Skeletal muscle satellite cell (primary cell): ENCODE measurements around the gene TCEAL9.
"Not testable (repeated sequence)": the region's sequence is repeated elsewhere in the genome, so short reads cannot be mapped to it uniquely, and the experiment has no call there.

Experiments
- H3K27me3 ChIP-seq: 2 replicates; pipeline ENCODE4 v1.7.0; 2013; ENCODE audit warnings: low read length; ENCODE audit not compliant: control insufficient read depth, insufficient read depth
- H3K36me3 ChIP-seq: 2 replicates; pipeline ENCODE4 v1.7.0; 2013; ENCODE audit warnings: mild to moderate bottlenecking, control low read depth, low read length; ENCODE audit not compliant: insufficient read depth
- H3K4me1 ChIP-seq: 2 replicates; pipeline ENCODE4 v1.7.0; 2013; ENCODE audit warnings: low read length; ENCODE audit not compliant: control insufficient read depth, insufficient read depth
- H3K4me2 ChIP-seq: 2 replicates; pipeline ENCODE4 v1.7.0; 2013; ENCODE audit warnings: mild to moderate bottlenecking, low read length
- H3K4me3 ChIP-seq: 2 replicates; pipeline ENCODE4 v1.7.0; 2013; ENCODE audit warnings: low read length
- H3K9ac ChIP-seq: 2 replicates; pipeline ENCODE4 v1.7.0; 2013; ENCODE audit warnings: mild to moderate bottlenecking, low read depth, low read length, moderate library complexity
- H3K9me3 ChIP-seq: replicated peaks from 2 replicates; pipeline ENCODE4 v1.7.0; 2013; ENCODE audit warnings: mild to moderate bottlenecking, control low read depth, low read length

TCEAL9 gene

DNA sequence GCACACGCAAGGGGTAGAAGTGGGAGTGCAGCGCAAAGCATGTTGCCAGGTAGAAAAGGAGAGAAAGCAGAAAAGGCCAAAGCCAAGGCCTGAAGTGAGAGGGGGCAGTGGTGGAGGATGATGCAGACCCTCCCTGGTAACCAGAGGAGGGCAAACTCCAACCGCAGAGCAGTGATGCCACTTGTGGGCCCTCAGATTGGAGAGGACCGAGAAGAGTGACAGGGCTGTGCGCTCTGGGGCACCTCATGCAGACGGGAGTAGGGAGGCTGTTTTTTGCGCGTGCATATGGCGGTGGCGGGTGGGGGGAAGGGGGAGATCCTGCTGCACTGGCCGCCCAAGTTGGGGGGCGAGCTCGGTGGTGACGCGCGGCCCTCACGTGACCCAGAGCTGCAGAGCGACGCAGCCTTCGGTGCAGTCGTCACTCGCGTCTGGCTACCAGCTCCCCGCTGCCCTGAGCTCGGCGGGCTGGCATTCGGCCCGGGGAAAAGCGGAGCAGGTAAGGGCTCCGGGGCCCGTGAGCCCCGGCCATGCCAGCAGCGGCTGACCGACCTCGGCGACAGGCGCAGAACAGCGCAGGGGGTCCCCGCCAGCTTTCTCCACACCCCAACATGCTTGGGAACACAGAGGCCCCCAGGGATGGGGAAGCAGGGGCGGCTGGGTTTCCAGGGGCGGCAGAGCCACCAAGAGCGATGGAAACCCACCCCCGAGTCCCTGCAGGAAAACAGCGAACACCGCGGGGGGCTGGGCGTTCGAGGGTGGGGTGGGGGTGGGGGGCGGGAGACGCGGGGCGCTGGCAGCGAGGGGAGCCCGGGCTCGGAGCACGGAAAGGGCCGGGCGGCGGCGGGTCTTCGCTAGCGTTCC, 20.0 kb downstream of the TCEAL9 start, which contains the start of gene BEX3:
Gene BEX3, plus strand, starts transcription at position 421 of the 861 bp plus-strand sequence. CDS start 984 bp downstream, outside the sequence.
- Histone ChIP-seq H3K36me3 (peaks cover 7% of the 10 kb centered on the region), H3K9ac (peak within 1 kb of the TSS; percentile 97), H3K27me3 (no peaks in the 10 kb centered on the region), H3K4me3 (peak within 1 kb of the TSS; percentile 87), H3K4me2 (peak within 1 kb of the TSS; percentile 91), H3K4me1 (peaks cover 41% of the 10 kb centered on the region), H3K9me3 (no peaks in the 10 kb centered on the region)

DNA sequence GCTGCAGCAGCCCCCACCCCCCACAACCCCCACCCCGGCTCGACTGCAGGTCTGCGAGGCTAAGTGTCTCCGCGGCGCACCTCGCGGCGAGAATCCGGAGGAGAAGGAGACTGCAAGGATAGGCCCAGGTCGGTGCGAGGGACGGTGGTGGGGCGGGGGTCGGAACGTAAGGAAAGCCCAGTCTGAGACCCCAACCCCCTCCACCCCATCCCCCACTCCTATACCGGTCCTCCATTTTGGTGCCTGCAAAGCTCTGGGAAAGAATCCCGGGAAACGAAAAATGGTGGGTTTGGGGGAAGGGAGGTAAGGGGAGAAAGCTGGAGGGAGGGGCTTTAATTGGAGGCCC, 20.6 kb downstream of the TCEAL9 start:
- Histone ChIP-seq H3K9ac (peak overlapping the region; percentile 97), H3K4me3 (peak overlapping the region; percentile 87), H3K27me3 (no peaks in the 10 kb centered on the region), H3K4me2 (peak overlapping the region; percentile 90), H3K9me3 (no peaks in the 10 kb centered on the region), H3K36me3 (peaks cover 7% of the 10 kb centered on the region), H3K4me1 (peaks cover 41% of the 10 kb centered on the region)

GRCh38 chrX:103378990-103379389, 22.7 kb downstream of the TCEAL9 start:
- H3K27me3 ChIP-seq = no peaks in the 10 kb centered on the region
- H3K9ac ChIP-seq = no peak overlapping the region
- H3K36me3 ChIP-seq = peaks cover 7% of the 10 kb centered on the region
- no peaks in the 10 kb centered on the region for H3K9me3 ChIP-seq
- H3K4me1 ChIP-seq = peaks cover 27% of the 10 kb centered on the region
- H3K4me3 ChIP-seq = no peak overlapping the region
- H3K4me2 ChIP-seq = no peak overlapping the region

DNA sequence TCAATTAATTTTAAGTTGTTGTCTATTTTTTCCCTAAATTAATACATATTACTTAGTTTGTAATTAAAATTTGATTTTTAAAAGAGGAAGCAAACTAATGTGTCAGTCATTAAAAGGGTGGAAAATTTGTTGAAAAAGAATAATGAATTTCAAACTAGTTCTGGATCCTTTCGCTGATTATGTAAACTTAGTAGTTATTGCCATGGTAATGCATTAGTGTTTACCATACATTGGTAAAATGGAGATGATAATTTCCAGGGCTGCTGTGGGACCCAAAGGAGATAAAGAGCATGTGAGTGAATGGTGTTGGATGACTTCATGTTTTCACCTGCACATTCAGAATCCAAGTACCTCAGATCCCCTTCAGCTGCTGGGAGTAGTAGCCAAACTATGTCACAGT, 26.6 kb downstream of the TCEAL9 start:
- Histone ChIP-seq H3K36me3 (peaks cover 2% of the 10 kb centered on the region), H3K4me2 (no peak overlapping the region), H3K4me3 (no peak overlapping the region)

GRCh38 chrX:103384672-103385071, 28.4 kb downstream of the TCEAL9 start:
- Histone ChIP-seq H3K36me3 (no peaks in the 10 kb centered on the region), H3K4me3 (no peak overlapping the region), H3K27me3 (no peaks in the 10 kb centered on the region), H3K9me3 (no peaks in the 10 kb centered on the region), H3K4me2 (no peak overlapping the region), H3K9ac (no peak overlapping the region), H3K4me1 (peaks cover 31% of the 10 kb centered on the region)

More for the DNA sequence above, 26.6 kb downstream of the TCEAL9 start:
- H3K4me1 ChIP-seq = peaks cover 37% of the 10 kb centered on the region
- no peaks in the 10 kb centered on the region for H3K9me3 ChIP-seq
- no peaks in the 10 kb centered on the region for H3K27me3 ChIP-seq
- no peak overlapping the region for H3K9ac ChIP-seq

DNA sequence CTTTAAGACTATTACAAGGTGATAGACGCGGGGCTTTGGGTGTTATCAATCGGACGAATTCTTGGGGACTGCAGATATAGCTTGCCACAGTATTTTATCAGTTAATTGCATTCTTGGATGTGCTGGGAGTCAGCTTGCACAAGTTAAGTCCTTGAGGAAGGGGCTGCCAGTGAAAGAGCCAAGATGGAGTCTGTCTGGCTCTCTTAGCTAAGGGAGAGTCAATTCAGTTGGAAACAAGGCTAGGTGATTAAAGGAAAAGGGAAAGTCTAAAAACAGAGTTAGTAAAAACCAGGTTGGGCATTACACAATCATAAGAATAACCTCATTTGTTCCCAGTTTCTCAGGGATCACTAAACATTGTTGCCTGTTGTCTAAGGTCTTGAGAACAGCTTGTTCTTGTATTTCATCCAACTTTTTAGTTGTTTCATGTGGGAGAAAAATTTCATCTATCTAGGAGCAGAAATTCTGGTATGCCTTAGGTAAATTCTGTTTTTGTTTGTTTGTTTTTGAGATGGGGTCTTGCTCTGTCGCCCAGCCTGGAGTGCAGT, 29.1 kb downstream of the TCEAL9 start:
- H3K9ac ChIP-seq = not testable (repeated sequence)

DNA sequence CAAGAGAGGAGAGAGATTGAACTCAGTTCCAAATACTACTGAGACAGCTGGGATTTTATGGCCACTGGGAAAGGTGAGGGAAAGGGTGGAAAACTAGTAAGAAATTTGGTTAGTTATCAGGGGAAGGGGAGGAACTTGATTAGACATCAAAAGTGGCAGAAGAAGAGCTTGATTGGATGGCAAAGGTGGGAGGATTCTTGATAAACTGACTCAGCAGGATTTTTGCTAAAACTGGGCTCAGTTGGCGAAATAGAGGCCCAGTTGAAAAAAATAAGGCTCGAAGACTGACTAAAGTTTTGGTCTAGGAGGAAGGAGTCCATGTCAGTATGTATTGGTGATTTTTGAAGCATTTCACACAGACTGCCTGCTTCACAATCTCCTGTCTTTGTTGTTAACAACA, 30.0 kb downstream of the TCEAL9 start:
- Histone ChIP-seq H3K9ac (no peak overlapping the region), H3K27me3 (no peaks in the 10 kb centered on the region), H3K4me1 (peaks cover 25% of the 10 kb centered on the region), H3K36me3 (no peaks in the 10 kb centered on the region), H3K4me3 (no peak overlapping the region), H3K4me2 (no peak overlapping the region), H3K9me3 (no peaks in the 10 kb centered on the region)

More for the DNA sequence above, 29.1 kb downstream of the TCEAL9 start:
- H3K36me3 ChIP-seq, H3K4me2 ChIP-seq, H3K9me3 ChIP-seq, H3K27me3 ChIP-seq, H3K4me3 ChIP-seq: not testable (repeated sequence)
- H3K4me1 ChIP-seq = peaks cover 28% of the 10 kb centered on the region

DNA sequence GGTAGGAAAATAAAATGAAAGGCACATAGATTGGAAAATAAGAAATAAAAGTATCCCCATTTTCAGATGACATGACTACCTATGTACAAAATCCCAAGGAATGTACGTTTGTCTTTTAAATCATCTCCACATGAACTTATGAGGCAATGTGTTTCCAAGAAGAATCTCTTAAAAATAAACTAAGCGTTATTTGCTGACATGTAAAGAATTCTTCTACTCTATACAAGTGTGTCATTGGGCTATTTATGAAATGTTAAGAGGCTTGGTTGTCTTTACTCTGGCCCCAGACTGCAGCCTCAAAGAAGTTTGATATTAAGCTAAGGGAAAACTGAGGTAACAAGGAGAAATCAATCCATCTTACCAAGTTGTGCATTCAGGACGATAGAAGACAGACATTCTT, 37.2 kb downstream of the TCEAL9 start:
- H3K9ac ChIP-seq = no peak overlapping the region
- no peaks in the 10 kb centered on the region for H3K9me3 ChIP-seq
- no peak overlapping the region for H3K4me3 ChIP-seq
- no peaks in the 10 kb centered on the region for H3K27me3 ChIP-seq
- H3K4me2 ChIP-seq = no peak overlapping the region
- H3K36me3 ChIP-seq = no peaks in the 10 kb centered on the region
- peaks cover 48% of the 10 kb centered on the region for H3K4me1 ChIP-seq

GRCh38 chrX:103396186-103396585, 39.9 kb downstream of the TCEAL9 start:
- no peaks in the 10 kb centered on the region for H3K27me3 ChIP-seq
- peak overlapping the region; percentile 41 for H3K4me2 ChIP-seq

DNA sequence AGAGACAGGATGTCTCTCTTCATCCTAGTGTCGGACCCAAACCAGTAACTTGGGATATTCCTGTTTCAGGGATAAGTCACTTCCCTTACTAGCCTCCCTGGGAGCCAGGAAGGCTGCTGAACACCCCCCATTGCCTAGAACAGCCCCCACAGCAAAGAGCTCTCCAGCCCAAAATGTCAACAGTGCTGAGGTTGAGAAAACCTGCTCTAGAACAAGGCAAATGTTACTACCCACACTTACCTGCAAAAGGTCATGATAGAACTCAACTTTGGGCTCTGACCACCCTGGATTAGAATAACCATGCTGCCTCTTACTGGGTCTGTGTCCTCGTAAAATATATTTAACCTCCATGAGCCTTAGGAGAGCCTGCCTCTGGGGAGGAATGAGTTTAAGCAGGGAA, 40.4 kb downstream of the TCEAL9 start:
- Histone ChIP-seq H3K9me3 (no peaks in the 10 kb centered on the region), H3K4me3 (no peak overlapping the region), H3K27me3 (no peaks in the 10 kb centered on the region), H3K4me2 (peak overlapping the region; percentile 41), H3K36me3 (no peaks in the 10 kb centered on the region), H3K9ac (peak overlapping the region; percentile 72), H3K4me1 (peaks cover 59% of the 10 kb centered on the region)

More at GRCh38 chrX:103396186-103396585, 39.9 kb downstream of the TCEAL9 start:
- Histone ChIP-seq H3K4me3 (no peak overlapping the region), H3K4me1 (peaks cover 59% of the 10 kb centered on the region), H3K36me3 (no peaks in the 10 kb centered on the region), H3K9me3 (no peaks in the 10 kb centered on the region), H3K9ac (peak overlapping the region; percentile 72)

DNA sequence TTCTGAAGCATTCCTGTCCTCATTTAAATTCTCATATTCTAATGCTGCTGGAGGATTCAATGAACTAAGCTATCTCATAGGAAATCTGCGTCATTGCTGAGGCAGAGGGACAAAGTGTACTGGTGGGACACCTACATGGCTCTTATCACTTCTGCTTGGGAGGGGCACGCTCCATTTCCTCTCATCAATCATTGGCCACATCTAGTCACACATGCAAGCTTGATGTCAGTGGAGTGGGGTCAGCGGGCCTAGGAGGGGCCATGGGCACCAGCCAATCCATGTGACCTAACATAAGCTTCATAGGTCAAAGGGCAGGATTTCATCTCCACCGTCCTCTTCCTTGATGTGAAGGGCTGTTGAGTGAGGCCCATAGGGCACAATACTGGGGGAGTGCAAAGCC, 41.4 kb downstream of the TCEAL9 start:
- H3K36me3 ChIP-seq = no peaks in the 10 kb centered on the region
- peak overlapping the region; percentile 66 for H3K9ac ChIP-seq
- no peaks in the 10 kb centered on the region for H3K27me3 ChIP-seq
- peaks cover 59% of the 10 kb centered on the region for H3K4me1 ChIP-seq
- H3K4me2 ChIP-seq = no peak overlapping the region
- no peaks in the 10 kb centered on the region for H3K9me3 ChIP-seq
- H3K4me3 ChIP-seq = no peak overlapping the region
